Measurements from ENCODE around the gene PES1.
"Not testable (repeated sequence)": the region's sequence is repeated elsewhere in the genome, so short reads cannot be mapped to it uniquely, and the experiment has no call there.

Gene PES1

GRCh38 chr22:30628491-30628890, 36.8 kb upstream of the PES1 start:
- Histone ChIP-seq H3K4me1 (peaks cover 15% of the 10 kb centered on the region), H3K4me2 (no peak overlapping the region), H3K9me3 (no peaks in the 10 kb centered on the region), H3K36me3 (no peaks in the 10 kb centered on the region), H3K27ac (no peak overlapping the region), H3K4me3 (no peak overlapping the region), H3K27me3 (no peaks in the 10 kb centered on the region), H3K9ac (no peak overlapping the region), H4K20me1 (no peaks in the 10 kb centered on the region)
- no peak for TF ChIP-seq Cebpa-rat (IDR thresholded peaks at IDR 0.05)

DNA sequence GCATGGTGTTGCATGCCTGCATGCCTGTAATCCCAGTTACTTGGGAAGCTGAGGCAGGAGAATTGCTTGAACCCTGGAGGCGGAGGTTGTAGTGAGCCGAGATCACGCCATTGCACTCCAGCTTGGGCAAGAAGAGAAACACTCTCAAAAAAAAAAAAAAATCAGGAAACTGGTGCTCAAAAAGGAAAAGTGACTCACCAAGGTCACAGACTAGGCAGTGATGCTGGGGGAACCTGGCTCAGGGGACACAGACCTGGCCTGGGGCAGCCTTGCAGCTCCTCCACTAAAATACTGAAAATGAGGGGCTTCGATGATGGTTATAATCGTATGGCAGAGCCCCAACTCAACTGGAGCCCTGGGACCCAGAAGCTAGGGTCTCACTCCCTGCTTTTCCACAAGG, 35.8 kb upstream of the PES1 start:
- Histone ChIP-seq H3K4me1 (peaks cover 15% of the 10 kb centered on the region), H3K27me3 (no peaks in the 10 kb centered on the region), H4K20me1 (no peaks in the 10 kb centered on the region), H3K36me3 (no peaks in the 10 kb centered on the region), H3K27ac (no peak overlapping the region), H3K9me3 (no peaks in the 10 kb centered on the region), H3K4me2 (no peak overlapping the region), H3K9ac (no peak overlapping the region), H3K4me3 (no peak overlapping the region)
- TF ChIP-seq Cebpa-rat (IDR thresholded peaks at IDR 0.05), result no peak

DNA sequence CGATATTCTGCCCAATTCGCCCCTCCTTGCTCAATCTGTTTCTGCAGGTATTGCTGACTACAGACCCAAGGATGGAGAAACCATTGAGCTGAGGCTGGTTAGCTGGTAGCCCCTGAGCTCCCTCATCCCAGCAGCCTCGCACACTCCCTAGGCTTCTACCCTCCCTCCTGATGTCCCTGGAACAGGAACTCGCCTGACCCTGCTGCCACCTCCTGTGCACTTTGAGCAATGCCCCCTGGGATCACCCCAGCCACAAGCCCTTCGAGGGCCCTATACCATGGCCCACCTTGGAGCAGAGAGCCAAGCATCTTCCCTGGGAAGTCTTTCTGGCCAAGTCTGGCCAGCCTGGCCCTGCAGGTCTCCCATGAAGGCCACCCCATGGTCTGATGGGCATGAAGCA, 34.7 kb upstream of the PES1 start:
- H3K9ac ChIP-seq, result 0 out of 2 replicates have a peak overlapping the region, but pooled peaks have one; percentile 7
- H3K4me2 ChIP-seq, result peak overlapping the region; percentile 42
- no peak overlapping the region for H3K4me3 ChIP-seq
- peaks cover 15% of the 10 kb centered on the region for H3K4me1 ChIP-seq
- no peaks in the 10 kb centered on the region for H4K20me1 ChIP-seq
- H3K36me3 ChIP-seq, result no peaks in the 10 kb centered on the region
- no peaks in the 10 kb centered on the region for H3K27me3 ChIP-seq
- TF ChIP-seq Cebpa-rat (IDR thresholded peaks at IDR 0.05), result no peak
- H3K9me3 ChIP-seq, result no peaks in the 10 kb centered on the region
- H3K27ac ChIP-seq, result no peak overlapping the region

DNA sequence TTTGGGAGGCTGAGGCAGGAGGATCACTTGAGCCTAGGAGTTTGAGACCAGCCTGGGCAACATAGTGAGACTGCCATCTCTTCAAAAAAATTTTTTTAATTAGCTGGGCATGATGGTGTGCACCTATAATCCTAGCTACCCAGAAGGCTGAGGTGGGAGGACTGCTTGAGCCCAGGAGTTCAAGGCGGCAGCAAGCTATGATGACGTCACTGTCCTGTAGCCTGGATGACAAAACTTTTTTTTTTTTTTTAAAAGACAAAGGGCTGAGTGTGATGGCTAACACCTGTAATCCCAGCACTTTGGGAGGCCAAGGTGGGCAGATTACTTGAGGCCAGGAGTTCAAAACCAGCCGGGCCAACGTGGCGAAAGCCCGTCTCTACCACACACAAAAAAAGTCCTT, 28.2 kb upstream of the PES1 start:
- H3K9ac ChIP-seq, H4K20me1 ChIP-seq, H3K4me3 ChIP-seq, H3K4me1 ChIP-seq, H3K36me3 ChIP-seq, H3K4me2 ChIP-seq, H3K27me3 ChIP-seq, H3K9me3 ChIP-seq, H3K27ac ChIP-seq: not testable (repeated sequence)

GRCh38 chr22:30617819-30618218, 26.1 kb upstream of the PES1 start:
- Histone ChIP-seq H3K9me3 (no peaks in the 10 kb centered on the region), H3K27me3 (no peaks in the 10 kb centered on the region), H3K4me1 (no peaks in the 10 kb centered on the region), H3K27ac (no peak overlapping the region), H3K4me2 (no peak overlapping the region), H3K9ac (no peak overlapping the region), H4K20me1 (no peaks in the 10 kb centered on the region), H3K4me3 (no peak overlapping the region), H3K36me3 (no peaks in the 10 kb centered on the region)
- no peak for TF ChIP-seq Cebpa-rat (IDR thresholded peaks at IDR 0.05)

- Histone ChIP-seq H3K9ac (no peak overlapping the region), H3K4me1 (peaks cover 1% of the 10 kb centered on the region), H3K36me3 (no peaks in the 10 kb centered on the region), H3K27ac (no peak overlapping the region), H3K9me3 (no peaks in the 10 kb centered on the region), H3K4me3 (no peak overlapping the region), H3K4me2 (no peak overlapping the region), H3K27me3 (no peaks in the 10 kb centered on the region), H4K20me1 (no peaks in the 10 kb centered on the region)
- no peak for TF ChIP-seq Cebpa-rat (IDR thresholded peaks at IDR 0.05)
Measured at GRCh38 chr22:30615543-30615954, 23.8 kb upstream of the PES1 start.

GRCh38 chr22:30614879-30615278, 23.2 kb upstream of the PES1 start:
- H3K9me3 ChIP-seq, result no peaks in the 10 kb centered on the region
- peaks cover 8% of the 10 kb centered on the region for H3K4me1 ChIP-seq
- no peak overlapping the region for H3K4me3 ChIP-seq
- no peaks in the 10 kb centered on the region for H3K27me3 ChIP-seq
- H3K27ac ChIP-seq, result no peak overlapping the region
- H4K20me1 ChIP-seq, result no peaks in the 10 kb centered on the region
- H3K4me2 ChIP-seq, result no peak overlapping the region
- H3K9ac ChIP-seq, result no peak overlapping the region
- no peak for TF ChIP-seq Cebpa-rat (IDR thresholded peaks at IDR 0.05)
- H3K36me3 ChIP-seq, result no peaks in the 10 kb centered on the region

DNA sequence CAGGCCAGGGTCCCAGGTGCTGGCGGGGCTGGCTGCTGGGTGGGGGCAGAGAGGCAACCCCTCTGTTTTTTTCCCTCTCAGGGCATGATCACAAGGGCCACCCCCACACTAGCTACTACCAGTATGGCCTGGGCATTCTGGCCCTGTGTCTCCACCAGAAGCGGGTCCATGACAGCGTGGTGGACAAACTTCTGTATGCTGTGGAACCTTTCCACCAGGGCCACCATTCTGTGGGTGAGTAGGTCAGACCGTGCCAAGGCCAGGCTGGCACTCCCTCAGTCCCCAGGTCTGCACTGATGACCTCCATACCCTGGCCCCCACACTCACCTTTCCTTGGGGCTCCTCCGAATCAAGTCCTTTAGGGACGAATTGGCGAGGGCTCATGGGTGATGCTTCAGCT, 22.6 kb upstream of the PES1 start:
- Histone ChIP-seq H3K9me3 (no peaks in the 10 kb centered on the region), H3K4me1 (peaks cover 14% of the 10 kb centered on the region), H3K9ac (no peak overlapping the region), H4K20me1 (no peaks in the 10 kb centered on the region), H3K4me2 (no peak overlapping the region), H3K36me3 (no peaks in the 10 kb centered on the region), H3K27me3 (no peaks in the 10 kb centered on the region), H3K27ac (no peak overlapping the region), H3K4me3 (no peak overlapping the region)
- TF ChIP-seq Cebpa-rat (IDR thresholded peaks at IDR 0.05), result no peak

DNA sequence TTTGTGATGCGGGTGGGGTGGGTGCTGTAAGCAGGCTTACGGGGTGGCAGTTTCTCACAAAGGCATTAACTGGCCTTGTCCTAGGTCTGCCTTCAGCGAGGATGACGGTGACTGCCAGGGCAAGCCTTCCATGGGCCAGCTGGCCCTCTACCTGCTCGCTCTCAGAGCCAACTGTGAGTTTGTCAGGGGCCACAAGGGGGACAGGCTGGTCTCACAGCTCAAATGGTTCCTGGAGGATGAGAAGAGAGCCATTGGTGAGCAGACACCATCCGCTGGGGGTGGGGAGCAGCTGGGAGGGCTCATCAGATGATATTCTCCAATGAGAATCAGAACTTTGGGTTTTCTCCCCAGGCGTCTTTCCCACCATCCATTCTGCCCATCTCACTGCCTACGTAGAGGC, 21.1 kb upstream of the PES1 start:
- Histone ChIP-seq H3K4me2 (no peak overlapping the region), H3K4me3 (no peak overlapping the region), H3K4me1 (peaks cover 29% of the 10 kb centered on the region), H3K27ac (no peak overlapping the region), H4K20me1 (no peaks in the 10 kb centered on the region), H3K36me3 (no peaks in the 10 kb centered on the region), H3K9me3 (no peaks in the 10 kb centered on the region), H3K27me3 (no peaks in the 10 kb centered on the region), H3K9ac (no peak overlapping the region)
- TF ChIP-seq Cebpa-rat (IDR thresholded peaks at IDR 0.05), result no peak

- H3K9me3 ChIP-seq, result no peaks in the 10 kb centered on the region
- H3K4me1 ChIP-seq, result peaks cover 44% of the 10 kb centered on the region
- no peak overlapping the region for H3K9ac ChIP-seq
- H3K27ac ChIP-seq, result no peak overlapping the region
- H3K4me2 ChIP-seq, result no peak overlapping the region
- no peaks in the 10 kb centered on the region for H4K20me1 ChIP-seq
- TF ChIP-seq Cebpa-rat (IDR thresholded peaks at IDR 0.05), result no peak
- H3K4me3 ChIP-seq, result no peak overlapping the region
- no peaks in the 10 kb centered on the region for H3K36me3 ChIP-seq
- H3K27me3 ChIP-seq, result no peaks in the 10 kb centered on the region
Measured at GRCh38 chr22:30611197-30611596, 19.5 kb upstream of the PES1 start.

GRCh38 chr22:30610299-30610698, 18.6 kb upstream of the PES1 start:
- H3K27me3 ChIP-seq, result no peaks in the 10 kb centered on the region
- no peak for TF ChIP-seq Cebpa-rat (IDR thresholded peaks at IDR 0.05)
- no peaks in the 10 kb centered on the region for H3K36me3 ChIP-seq
- H3K9ac ChIP-seq, result no peak overlapping the region
- no peak overlapping the region for H3K4me3 ChIP-seq
- H4K20me1 ChIP-seq, result no peaks in the 10 kb centered on the region
- peaks cover 52% of the 10 kb centered on the region for H3K4me1 ChIP-seq
- H3K9me3 ChIP-seq, result no peaks in the 10 kb centered on the region
- no peak overlapping the region for H3K27ac ChIP-seq
- H3K4me2 ChIP-seq, result peak overlapping the region; percentile 95
